ENCODE measurements around the gene AHCYL1. TPM values are rescaled to one million over a fixed set of nuclear protein-coding genes. Genes with fewer than 3 reads are reported as not detected.

AHCYL1 gene
- total and polyA plus RNA-seq, 2 donors (not counting 3 experiments of a cell fraction or from before 2014, with no cell fraction given): 49.2 to 74.2 TPM

- no TSS peak for BruUV-seq (replicated peaks)
- no peaks in the 10 kb centered on the region for H3K79me2 ChIP-seq (ENCODE audit: control insufficient read depth, insufficient read depth, low read length)
- no peaks in the 10 kb centered on the region for H4K20me1 ChIP-seq (replicated peaks; ENCODE audit: control insufficient read depth, extremely low read depth, insufficient read depth, low read length)
- H3K9me3 ChIP-seq (replicated peaks; ENCODE audit: control insufficient read depth, insufficient read depth, low read length): no peaks in the 10 kb centered on the region
- no peak overlapping the region for H3K4me2 ChIP-seq (ENCODE audit: insufficient read depth, low read length)
- no peak overlapping the region for H3K9ac ChIP-seq (replicated peaks; ENCODE audit: extremely low read depth, insufficient read depth, low read length)
- no peak for FAIRE-seq
- ChIA-PET POLR2A (no interaction called here), CTCF (interaction anchor here (0.5 to 3.3 kb wide), 4 partner anchors 9 to 171 kb away, joined by 3 to 12 read pairs (median 3); partner anchors contain the start of gene AHCYL1)
- no peak overlapping the region for H2AFZ ChIP-seq (ENCODE audit: low read depth, low read length)
- no peak for DNase-seq (ENCODE audit: low read depth, low spot score)
- H3K36me3 ChIP-seq (ENCODE audit: control insufficient read depth in 2 of 2, extremely low read depth in 1 of 2, insufficient read depth in 2 of 2, low read length in 2 of 2): no peaks in the 10 kb centered on the region
- no peak overlapping the region for H3K4me3 ChIP-seq (replicated peaks in 1 of 3; ENCODE audit: insufficient read depth in 1 of 3, low read depth in 1 of 3, low read length in 3 of 3)
- TF ChIP-seq MAX (IDR thresholded peaks at IDR 0.05; ENCODE audit: insufficient read depth, insufficient read length) (no peak), GATA2 (IDR thresholded peaks at IDR 0.05; ENCODE audit: insufficient read depth, insufficient read length, low read depth, low read length) (no peak), MYC (IDR thresholded peaks at IDR 0.05; ENCODE audit: low read depth, low read length) (no peak), POLR2A (IDR thresholded peaks at IDR 0.05; ENCODE audit: low read depth, low read length) (no peak), CTCF (IDR thresholded peaks at IDR 0.05; ENCODE audit: extremely low read depth in 1 of 2, insufficient read depth in 1 of 2, low read depth in 1 of 2, low read length in 2 of 2) (no peak), FOS (IDR thresholded peaks at IDR 0.05; ENCODE audit: borderline replicate concordance, insufficient read depth, low read length) (no peak), EZH2 (IDR thresholded peaks at IDR 0.05; ENCODE audit: borderline replicate concordance, low read depth, low read length, severe bottlenecking) (no peak), JUN (IDR thresholded peaks at IDR 0.05; ENCODE audit: borderline replicate concordance, insufficient read depth, insufficient read length, low read depth) (no peak), POLR2AphosphoS5 (IDR thresholded peaks at IDR 0.05; ENCODE audit: insufficient read depth, low read depth, low read length) (no peak)
- no peaks in the 10 kb centered on the region for H3K9me1 ChIP-seq (replicated peaks; ENCODE audit: control insufficient read depth, extremely low read depth, insufficient read depth, low read length)
- dilution Hi-C loops (cut with MboI; ENCODE audit: extremely low pct_ligation_motif_present, low sequenced_read_pairs) (no loop called here), intact Hi-C loops (cut with micrococcal nuclease) (no loop called here)
- H3K27ac ChIP-seq (ENCODE audit: insufficient read depth, low read depth, low read length): no peak overlapping the region
- peaks cover 9% of the 10 kb centered on the region for H3K4me1 ChIP-seq (ENCODE audit: control insufficient read depth, extremely low read depth, insufficient read depth, low read length)
- H3K27me3 ChIP-seq (ENCODE audit: control insufficient read depth in 2 of 2, insufficient read depth in 2 of 2, low read length in 2 of 2): peaks cover 0 to 2% of the 10 kb centered on the region in 2 experiments
Observed at GRCh38 chr1:109946511-109946910, 38.1 kb upstream of the AHCYL1 start.
